ENCODE measurements around the gene ADORA1. TPM values are rescaled to one million over a fixed set of nuclear protein-coding genes. Genes with fewer than 3 reads are reported as not detected.

Gene ADORA1
- total and polyA plus RNA-seq, 2 donors (not counting 1 experiment from before 2014, with no cell fraction given): not detected

GRCh38 chr1:203153989-203154821 is 26.7 kb downstream of the ADORA1 start:
- POLR2A ChIA-PET: no interaction called here

DNA sequence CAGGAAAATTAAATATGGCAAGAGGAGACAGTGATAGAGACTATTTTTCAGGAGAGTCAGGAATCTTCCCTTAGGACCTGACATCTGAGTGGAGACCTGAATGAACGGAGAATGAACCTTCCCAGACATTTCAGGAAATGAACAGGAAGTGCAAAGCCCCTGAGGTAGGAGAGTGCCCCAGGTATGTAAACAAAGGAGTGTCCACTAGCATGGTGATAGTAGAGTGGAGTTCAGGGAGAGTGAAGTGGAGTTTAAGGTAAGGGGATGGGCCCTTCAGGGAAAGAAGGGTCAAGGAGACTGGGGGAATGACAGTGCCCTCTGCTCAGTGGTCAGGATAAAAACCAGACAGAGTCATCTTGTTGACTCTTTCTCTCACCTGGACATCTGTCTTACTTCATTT is 28.8 kb downstream of the ADORA1 start:
- H3K27me3 Mint-ChIP-seq: peaks cover 18% of the 10 kb centered on the region
- H3K4me3 Mint-ChIP-seq: no peak overlapping the region
- Histone ChIP-seq H3K4me2 (replicated peaks; ENCODE audit: low read depth, low read length, poor library complexity, severe bottlenecking) (no peak overlapping the region), H3K36me3 (replicated peaks in 1 of 2; ENCODE audit: control extremely low read depth in 1 of 2, control insufficient read depth in 1 of 2, extremely low read depth in 1 of 2, insufficient read depth in 2 of 2, low read length in 1 of 2) (no peaks in the 10 kb centered on the region), H2AFZ (ENCODE audit: insufficient read depth, low read depth, low read length, poor library complexity, severe bottlenecking) (no peak overlapping the region), H3K9me3 (ENCODE audit: control extremely low read depth in 1 of 3, control insufficient read depth in 2 of 3, insufficient read depth in 1 of 3, low read length in 2 of 3) (peaks cover 0 to 5% (median 4%) of the 10 kb centered on the region in 3 donors), H3K4me1 (ENCODE audit: control insufficient read depth in 2 of 2, insufficient read depth in 2 of 2, low read length in 2 of 2) (no peaks in the 10 kb centered on the region), H3K4me3 (ENCODE audit: control extremely low read depth in 1 of 5, extremely low read depth in 1 of 5, insufficient read depth in 1 of 5, low read depth in 2 of 5, low read length in 4 of 5) (no peak overlapping the region), H3K79me2 (ENCODE audit: control insufficient read depth, insufficient read depth, low read length) (no peaks in the 10 kb centered on the region), H3K9ac (ENCODE audit: low read length) (no peak overlapping the region), H3K27ac (ENCODE audit: low read length in 2 of 2) (no peak overlapping the region), H4K20me1 (ENCODE audit: control insufficient read depth, insufficient read depth, low read length, poor library complexity, severe bottlenecking) (no peaks in the 10 kb centered on the region), H3K27me3 (replicated peaks in 1 of 4; ENCODE audit: control extremely low read depth in 1 of 4, control insufficient read depth in 3 of 4, insufficient read depth in 4 of 4, low read length in 3 of 4) (peaks cover 0 to 4% (median 1%) of the 10 kb centered on the region in 4 experiments)
- DNase-seq (no peak), ATAC-seq (ENCODE audit: low read depth) (no peak)
- POLR2A ChIA-PET: no interaction called here
- peaks cover 8% of the 10 kb centered on the region for H3K9me3 Mint-ChIP-seq (ENCODE audit: insufficient read depth)
- intact Hi-C loops (cut with micrococcal nuclease): no loop called here
- TF ChIP-seq EZH2 (IDR thresholded peaks at IDR 0.05; ENCODE audit: borderline replicate concordance, insufficient read depth, low read depth, low read length, poor library complexity, severe bottlenecking): no peak
- TF ChIP-seq, protein P1, sequence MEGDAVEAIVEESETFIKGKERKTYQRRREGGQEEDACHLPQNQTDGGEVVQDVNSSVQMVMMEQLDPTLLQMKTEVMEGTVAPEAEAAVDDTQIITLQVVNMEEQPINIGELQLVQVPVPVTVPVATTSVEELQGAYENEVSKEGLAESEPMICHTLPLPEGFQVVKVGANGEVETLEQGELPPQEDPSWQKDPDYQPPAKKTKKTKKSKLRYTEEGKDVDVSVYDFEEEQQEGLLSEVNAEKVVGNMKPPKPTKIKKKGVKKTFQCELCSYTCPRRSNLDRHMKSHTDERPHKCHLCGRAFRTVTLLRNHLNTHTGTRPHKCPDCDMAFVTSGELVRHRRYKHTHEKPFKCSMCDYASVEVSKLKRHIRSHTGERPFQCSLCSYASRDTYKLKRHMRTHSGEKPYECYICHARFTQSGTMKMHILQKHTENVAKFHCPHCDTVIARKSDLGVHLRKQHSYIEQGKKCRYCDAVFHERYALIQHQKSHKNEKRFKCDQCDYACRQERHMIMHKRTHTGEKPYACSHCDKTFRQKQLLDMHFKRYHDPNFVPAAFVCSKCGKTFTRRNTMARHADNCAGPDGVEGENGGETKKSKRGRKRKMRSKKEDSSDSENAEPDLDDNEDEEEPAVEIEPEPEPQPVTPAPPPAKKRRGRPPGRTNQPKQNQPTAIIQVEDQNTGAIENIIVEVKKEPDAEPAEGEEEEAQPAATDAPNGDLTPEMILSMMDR (IDR thresholded peaks at IDR 0.05): no peak
- H3K27ac Mint-ChIP-seq: no peak overlapping the region
- 80% methylated on average over 1 of the region's 1 CpG for WGBS (ENCODE audit: insufficient coverage)
- CTCF ChIA-PET: no interaction called here
- no peaks in the 10 kb centered on the region for H3K4me1 Mint-ChIP-seq

More at GRCh38 chr1:203153989-203154821, 26.7 kb downstream of the ADORA1 start:
- peaks cover 8% of the 10 kb centered on the region for H3K27me3 Mint-ChIP-seq
- no peak overlapping the region for H3K27ac ChIP-seq (ENCODE audit: low read length in 2 of 2)
- H3K27ac Mint-ChIP-seq: no peak overlapping the region
- no peak overlapping the region for H3K4me2 ChIP-seq (replicated peaks; ENCODE audit: low read depth, low read length, poor library complexity, severe bottlenecking)
- intact Hi-C loops (cut with micrococcal nuclease): no loop called here
- TF ChIP-seq EZH2 (IDR thresholded peaks at IDR 0.05; ENCODE audit: borderline replicate concordance, insufficient read depth, low read depth, low read length, poor library complexity, severe bottlenecking): no peak
- TF ChIP-seq, protein P1 (IDR thresholded peaks at IDR 0.05): no peak
- H3K4me3 ChIP-seq (ENCODE audit: control extremely low read depth in 1 of 5, extremely low read depth in 1 of 5, insufficient read depth in 1 of 5, low read depth in 2 of 5, low read length in 4 of 5): no peak overlapping the region
- H3K9me3 ChIP-seq (ENCODE audit: control extremely low read depth in 1 of 3, control insufficient read depth in 2 of 3, insufficient read depth in 1 of 3, low read length in 2 of 3): peaks cover 0 to 5% (median 4%) of the 10 kb centered on the region in 3 donors
- H3K4me1 ChIP-seq (ENCODE audit: control insufficient read depth in 2 of 2, insufficient read depth in 2 of 2, low read length in 2 of 2): no peaks in the 10 kb centered on the region
- no peak overlapping the region for H3K9ac ChIP-seq (ENCODE audit: low read length)
- DNase-seq: no peak
- no peaks in the 10 kb centered on the region for H3K4me1 Mint-ChIP-seq
- CTCF ChIA-PET: no interaction called here
- no peak overlapping the region for H2AFZ ChIP-seq (ENCODE audit: insufficient read depth, low read depth, low read length, poor library complexity, severe bottlenecking)
- no peaks in the 10 kb centered on the region for H4K20me1 ChIP-seq (ENCODE audit: control insufficient read depth, insufficient read depth, low read length, poor library complexity, severe bottlenecking)
- H3K27me3 ChIP-seq (replicated peaks in 1 of 4; ENCODE audit: control extremely low read depth in 1 of 4, control insufficient read depth in 3 of 4, insufficient read depth in 4 of 4, low read length in 3 of 4): peaks cover 0 to 4% (median 1%) of the 10 kb centered on the region in 4 experiments
- no peaks in the 10 kb centered on the region for H3K79me2 ChIP-seq (ENCODE audit: control insufficient read depth, insufficient read depth, low read length)
- H3K9me3 Mint-ChIP-seq (ENCODE audit: insufficient read depth): peaks cover 6% of the 10 kb centered on the region
- no peak for ATAC-seq (ENCODE audit: low read depth)
- no peaks in the 10 kb centered on the region for H3K36me3 ChIP-seq (replicated peaks in 1 of 2; ENCODE audit: control extremely low read depth in 1 of 2, control insufficient read depth in 1 of 2, extremely low read depth in 1 of 2, insufficient read depth in 2 of 2, low read length in 1 of 2)
- 86% methylated on average over 9 of the region's 13 CpGs for WGBS (ENCODE audit: insufficient coverage)
- H3K4me3 Mint-ChIP-seq: no peak overlapping the region

All from B cell (primary cell).